ENCODE data around the gene SLC37A3.

SLC37A3 gene

DNA sequence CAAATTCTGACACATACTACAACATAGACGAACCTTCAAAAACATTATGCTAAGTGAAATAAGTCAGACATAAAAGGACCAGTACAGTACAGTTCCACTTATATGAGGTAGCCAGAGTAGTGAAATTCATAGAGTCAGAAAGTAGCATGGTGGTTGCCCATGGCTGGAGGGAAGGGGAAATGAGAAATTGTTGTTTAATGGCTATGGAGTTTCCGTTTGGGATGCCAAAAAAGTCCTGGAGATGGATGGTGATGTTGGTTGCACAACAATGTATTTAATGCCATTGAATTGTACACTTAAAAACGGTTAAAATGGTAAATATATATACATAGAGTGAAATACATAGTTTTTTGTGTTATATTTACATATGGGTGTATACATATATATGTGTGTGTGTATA is 2.1 kb upstream of the SLC37A3 start:
- DNase-seq = no peak

DNA sequence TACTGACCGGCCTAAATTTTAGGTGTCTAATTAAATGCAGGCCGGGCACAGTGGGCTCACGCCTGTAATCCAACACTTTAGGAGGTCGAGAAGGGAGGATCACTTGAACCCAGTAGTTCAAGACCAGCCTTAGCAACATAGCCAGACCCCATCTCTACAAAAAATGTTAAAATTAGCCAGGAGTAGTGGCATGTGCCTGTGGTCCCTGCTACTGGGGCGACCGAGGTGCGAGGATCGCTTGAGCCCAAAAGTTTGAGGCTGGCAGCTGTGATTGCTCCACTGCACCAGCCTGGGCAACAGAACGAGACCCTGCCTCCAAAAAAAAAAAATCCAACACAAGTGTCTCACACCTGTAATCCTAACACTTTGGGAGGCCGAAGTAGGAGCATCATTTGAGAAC is 491 bp upstream of the SLC37A3 start:
- DNase-seq = no peak

DNA sequence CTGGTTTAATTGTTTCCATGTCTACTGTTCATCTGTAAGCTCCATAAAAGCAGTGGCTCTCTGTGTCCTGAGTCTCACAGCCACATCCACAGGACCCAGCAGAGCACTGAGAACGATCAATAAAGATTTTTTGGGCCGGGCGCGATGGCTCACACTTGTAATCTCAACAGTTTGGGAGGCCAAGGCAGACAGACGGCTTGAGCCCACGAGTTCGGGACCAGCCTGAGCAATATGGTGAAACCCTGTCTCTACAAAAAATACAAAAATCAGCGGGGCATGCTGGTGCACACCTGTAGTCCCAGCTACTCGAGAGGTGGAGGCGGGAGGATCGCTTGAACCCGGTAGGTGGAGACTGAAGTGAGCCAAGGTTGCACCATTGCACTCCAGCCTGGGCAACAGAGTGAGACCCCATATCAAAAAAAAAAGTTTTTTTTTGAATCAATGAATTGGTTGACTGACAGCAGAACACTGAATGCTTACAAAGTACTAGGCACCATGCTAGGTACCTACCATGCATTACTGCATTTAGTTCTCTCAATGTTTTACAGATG is 4.5 kb downstream of the SLC37A3 start:
- DNase-seq = no peak

DNA sequence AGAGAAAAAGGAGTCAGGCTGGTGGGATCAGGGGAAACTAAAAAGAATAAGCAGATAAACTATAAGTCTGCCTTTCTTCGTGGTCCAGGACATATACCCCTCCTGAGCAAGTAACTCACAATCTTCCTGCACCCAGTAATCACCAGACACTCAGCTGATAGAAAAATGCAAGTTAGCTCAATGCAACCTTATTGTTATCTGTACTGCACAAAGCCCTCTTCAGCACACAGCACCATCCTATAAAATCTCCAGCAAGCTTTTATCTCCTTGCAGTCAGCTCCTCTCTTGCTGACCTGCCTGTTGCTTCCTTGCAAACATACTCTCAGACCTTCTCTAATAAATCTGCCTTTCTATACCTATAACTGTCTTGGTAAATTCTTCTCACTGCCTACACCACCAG is 6.7 kb downstream of the SLC37A3 start:
- DNase-seq = no peak

DNA sequence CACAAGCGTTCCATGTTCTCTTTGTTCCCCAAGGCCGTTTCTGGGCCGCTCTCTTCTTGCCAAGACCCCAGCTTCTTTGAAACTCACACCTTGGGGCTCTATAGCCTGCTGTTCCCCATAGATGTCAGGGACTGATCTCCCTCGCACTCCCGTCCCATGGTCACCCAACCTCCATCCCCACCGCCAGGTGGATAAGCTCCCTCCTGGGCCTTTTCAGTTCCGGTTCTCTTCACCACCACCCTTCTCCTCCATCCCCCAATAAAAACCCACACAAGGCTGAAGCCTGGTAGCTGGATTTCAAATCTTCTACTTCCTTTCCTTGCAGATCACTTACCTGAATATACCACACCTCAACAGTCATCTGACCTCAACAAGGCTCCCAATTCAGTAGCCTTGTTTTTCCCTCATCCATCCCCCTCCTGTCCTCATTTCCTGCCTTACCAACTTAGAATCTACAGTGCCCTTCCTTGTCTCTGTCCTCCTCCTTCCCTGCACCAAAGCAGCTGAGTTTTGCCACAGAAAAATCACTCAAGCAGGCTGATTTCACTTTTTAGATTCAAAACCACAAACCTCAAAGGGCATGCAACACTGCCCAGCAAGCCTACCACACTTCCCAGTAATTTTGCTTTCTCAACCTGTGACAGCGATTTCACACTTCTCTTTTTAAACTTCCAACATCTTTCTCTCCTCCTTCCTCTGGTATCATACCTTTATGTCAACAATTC is 7.7 kb downstream of the SLC37A3 start:
- DNase-seq = no peak

DNA sequence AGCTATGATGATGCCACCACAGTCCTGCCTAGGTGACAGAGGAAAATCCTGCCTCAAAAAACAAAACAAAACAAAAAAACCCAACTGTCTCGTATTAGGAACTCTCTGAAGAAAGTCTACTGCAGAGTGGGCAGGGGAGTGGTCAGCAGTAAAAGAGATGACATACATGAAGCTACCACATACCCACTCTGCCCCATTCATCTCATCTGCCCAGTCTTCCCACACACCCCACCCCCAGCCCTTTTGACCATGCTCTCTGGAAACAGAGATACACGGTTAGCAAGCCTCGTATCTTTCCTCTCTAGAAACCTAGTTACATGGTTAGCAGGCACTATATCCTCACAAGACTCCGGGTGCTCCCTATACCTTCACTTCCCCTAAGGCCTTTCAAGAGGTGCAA is 8.3 kb downstream of the SLC37A3 start:
- DNase-seq = no peak

DNA sequence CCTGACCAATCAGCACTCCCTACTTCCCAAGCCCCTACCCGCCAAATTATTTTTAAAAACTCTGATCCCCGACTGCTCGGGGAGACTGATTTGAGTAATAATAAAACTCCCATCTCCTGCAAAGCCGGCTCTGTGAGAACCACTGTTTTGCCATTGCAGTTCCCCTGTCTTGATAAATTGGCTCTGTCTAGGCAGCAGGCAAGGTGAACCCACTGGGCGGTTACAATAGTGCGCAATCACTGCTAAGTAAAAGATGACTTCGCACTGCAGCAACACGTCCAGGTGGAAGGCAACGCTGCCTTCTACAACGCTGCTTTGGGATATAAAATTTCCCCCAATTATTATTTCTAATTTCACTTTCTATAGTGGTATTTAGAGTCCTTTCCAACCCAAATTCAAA is 8.9 kb downstream of the SLC37A3 start:
- DNase-seq = no peak

DNA sequence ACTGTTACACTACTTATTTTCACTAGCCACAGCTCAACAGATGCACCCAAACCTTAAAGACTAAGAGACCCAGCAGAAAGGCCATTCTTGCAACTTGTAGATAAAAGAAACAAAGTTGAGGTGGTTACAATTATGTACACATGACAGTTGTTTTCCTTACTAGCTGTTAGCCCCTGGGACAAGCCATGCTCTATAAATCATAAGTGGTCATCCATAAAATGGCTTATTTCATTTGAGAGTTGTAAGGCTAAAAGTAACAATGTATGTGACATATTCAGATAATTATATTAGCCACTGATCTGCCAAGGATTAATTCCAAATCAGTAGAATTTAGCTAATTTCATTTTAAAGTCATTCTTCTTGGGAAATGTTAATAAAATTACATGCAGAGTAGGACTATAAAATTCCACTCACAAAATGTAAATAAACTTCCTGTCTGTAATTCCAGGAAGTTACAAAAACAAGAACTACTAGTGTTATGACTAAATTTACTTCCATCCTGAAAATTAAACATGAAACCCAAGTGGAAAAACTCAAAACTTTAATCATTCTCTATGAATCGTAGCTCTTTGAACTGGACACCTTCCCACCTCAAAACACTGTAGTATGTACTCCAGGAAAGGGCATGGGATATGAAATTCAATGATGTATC is 13.3 kb downstream of the SLC37A3 start:
- DNase-seq = no peak

DNA sequence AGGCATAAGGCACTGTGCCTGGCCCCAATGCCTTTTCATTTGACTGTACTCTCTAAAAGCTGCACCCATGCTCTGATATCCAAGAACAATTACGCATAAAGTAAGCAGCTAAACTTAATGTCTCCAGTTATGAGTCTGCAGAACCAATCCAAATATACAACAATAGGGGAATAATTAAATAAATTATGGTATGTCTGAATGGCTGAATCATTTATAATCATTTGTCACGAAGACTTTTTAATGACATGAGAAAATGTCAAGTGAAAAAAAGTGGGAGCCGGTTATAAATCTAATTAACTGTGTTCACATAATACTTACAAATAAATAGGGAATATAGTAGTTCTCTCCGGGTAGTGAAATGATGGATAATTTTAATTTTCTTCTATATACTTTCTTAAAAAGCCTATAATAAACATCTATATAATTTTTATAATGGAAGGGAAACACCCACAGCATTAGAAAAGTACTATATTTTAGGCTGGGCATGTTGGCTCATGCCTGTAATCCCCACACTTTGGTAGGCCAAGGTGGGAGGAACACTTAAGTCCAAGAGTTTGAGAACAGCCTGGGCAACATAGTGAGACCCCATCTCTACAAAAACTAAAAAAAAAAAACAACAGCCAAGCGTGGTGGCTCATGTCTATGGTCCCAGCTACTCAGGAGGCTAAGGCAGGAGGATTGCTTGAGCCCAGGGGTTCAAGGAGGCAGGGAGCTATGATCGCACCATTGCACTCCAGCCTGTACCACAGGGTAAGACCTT is 14.2 kb downstream of the SLC37A3 start:
- DNase-seq = no peak

DNA sequence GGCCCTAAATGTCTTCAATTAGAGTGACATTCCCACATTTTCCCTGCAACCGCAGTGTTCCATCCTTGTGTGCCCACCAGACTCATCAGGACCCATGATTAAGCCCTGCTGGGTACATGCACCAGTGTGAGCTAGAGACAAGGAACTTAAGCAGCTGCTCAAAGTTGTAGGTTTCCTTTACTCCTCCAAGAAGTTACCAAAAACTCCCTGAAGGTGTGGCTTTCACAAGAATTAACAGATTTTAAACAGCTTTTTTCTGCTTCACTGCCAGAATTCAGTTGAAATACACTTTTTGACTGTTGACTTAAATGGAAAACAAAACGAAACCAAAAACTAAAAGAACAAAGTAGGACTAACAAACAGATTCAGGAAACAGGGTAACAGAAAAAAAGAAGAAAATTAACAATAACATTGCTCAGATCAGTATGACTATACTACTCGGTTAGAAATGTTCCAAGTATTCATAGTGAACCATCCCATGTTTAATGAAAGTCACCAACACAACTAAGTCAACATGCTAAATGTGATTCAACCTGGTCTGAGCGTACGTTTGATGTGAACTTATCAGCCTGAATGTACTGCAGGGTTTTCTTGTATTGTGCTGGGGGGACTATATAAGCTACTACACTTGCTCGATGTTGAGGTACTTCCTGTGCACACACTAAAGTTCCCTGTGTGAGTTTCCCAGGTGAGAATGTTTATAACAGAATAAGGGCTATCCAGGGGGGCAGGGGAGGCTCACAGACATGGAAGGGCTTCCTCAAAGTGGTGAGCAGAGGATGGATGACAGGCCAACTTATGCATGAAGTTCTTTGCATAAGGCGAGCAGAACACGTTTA is 22.2 kb downstream of the SLC37A3 start:
- DNase-seq = no peak

DNA sequence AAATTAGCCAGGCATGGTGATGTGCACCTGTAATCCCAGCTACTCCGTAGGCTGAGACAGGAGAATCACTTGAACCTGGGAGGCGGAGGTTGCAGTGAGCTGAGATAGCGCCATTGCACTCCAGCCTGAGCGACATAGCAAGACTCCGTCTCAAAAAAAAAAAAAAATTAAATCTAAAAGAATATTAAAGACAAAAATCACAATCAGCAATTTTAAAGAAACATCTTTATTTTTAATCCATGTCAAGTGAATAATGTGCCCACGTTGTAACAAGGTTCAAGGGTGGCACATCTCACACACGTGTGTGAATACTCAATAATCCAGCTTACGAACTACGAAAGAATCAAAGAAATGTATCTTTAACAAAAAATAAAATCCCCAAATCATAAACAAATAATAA is 23.0 kb downstream of the SLC37A3 start:
- no peak for DNase-seq

DNA sequence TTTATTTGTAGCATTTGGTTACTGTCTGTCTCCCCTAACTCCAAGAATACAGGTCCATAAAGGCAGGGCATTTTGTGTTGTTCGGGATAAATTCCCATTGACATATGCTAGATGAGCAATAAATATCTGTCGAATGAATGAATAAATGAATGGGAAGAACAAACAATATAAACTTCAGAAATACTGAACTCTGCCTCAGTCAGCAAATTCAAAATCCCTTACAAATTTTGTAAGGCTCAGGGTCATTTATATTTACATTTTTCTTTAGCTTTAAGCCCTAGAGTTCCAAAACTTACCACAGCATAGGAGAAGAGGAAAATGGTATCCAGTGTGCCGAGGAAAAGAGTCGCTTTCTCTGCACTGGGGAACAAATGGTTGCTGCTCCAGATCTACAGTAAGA is 29.0 kb downstream of the SLC37A3 start:
- DNase-seq = no peak

DNA sequence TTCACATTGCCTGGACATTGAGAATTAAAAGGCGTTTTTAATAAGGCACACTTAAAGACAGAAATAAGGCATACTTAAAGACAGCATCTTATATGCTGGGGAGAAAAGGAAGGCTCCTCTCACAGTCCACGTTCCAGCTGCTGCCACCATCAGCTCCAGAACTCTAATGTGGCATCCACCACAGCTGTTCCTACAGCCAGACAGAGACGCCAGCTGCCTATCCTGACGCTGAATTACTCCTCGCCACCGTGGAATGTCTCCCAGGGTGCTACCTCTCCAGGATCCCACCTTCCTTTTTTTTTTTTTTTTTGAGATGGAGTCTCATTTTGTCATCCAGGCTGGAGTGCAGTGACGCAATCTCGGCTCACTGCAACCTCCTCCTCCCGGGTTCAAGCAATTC is 30.8 kb downstream of the SLC37A3 start:
- DNase-seq = no peak

DNA sequence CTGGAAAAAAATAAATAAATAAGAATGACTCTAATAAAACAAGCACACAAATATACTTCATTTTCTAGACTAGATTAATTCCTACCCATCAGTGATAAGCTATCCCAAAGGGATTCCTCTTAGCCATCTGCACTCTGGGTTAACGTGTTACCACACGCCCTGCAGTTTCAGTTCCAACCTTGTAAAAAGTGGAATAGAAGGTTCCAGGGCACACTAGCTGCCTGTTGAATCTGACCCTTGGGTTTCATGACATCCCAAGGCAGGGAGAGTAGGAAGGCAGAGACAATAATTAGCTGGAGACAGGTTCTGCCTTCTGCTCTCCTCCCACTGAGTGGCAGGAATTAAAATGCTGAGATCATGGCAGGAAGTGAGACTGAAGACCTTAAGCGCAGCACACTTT is 33.5 kb downstream of the SLC37A3 start:
- DNase-seq = no peak

DNA sequence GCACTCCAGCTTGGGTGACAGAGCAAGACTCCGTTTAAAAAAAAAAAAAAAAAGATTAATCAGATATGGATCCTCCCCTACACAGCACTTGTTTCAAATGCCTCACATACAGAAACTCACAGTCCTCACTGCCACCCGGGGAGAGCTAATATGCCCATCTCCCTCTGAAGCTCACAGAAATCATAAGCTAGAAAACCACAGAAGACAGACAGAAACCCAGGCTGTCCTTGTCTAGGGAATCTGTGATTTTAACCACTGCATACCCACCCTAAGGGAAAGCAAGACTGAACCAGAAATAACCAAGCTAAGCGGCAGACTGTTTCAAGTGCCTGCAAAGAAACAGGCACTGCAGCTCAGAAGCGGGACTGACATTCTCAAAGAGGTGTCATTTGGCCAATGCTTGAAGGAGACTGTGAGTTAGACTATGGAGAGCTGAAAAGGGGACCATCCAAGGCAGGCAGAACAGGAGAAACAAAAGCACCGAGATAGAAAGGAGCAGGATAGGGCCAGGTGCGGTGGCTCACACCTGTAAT is 37.6 kb downstream of the SLC37A3 start:
- no peak for DNase-seq

DNA sequence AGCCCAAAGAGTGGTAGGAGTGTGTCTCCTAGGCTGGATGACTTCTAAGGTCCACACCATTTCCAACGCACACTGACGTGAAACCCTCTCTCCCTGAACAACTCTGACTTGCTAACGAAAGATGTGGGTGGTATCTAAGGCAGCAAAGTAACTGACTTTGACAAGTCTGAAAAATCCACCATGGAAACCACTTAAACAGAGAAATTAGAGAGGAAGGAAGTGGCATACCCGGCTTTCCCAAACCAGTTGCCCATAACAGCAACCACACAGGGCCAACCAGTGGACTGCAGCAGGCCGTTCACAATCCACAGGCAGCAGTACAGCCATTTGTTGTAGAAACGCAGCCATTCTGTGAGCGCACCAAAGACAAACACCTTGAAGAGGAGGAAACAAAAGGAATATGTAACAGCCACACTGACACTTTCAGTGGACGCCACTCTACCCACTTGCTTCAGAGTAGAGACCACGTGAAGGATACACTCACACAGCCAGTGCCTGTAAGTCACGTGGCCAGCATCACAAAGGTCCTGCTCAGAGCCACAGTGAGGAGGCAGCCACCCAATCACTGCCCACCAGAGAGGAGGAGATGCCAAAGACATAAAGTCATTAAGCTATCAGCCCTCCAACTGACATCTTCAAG is 39.8 kb downstream of the SLC37A3 start:
- no peak for DNase-seq

DNA sequence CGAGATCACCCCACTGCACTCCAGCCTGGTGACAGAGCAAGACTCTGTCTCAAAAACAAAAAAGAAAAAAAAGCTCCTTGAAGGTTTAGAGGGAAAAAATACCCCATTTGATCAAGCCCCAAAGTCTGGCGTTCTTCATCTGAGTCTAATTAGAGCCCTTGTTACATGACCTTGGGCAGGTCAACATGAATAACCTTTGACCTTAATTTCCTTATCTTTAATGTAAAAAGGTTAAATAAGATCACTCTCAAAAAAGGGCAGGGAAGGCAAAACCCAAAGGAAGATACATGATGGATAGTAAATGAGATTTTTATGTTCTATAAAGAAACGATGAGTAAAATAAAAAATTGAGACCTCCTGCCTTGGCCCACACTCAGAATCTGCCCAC is 40.3 kb downstream of the SLC37A3 start:
- DNase-seq = no peak

DNA sequence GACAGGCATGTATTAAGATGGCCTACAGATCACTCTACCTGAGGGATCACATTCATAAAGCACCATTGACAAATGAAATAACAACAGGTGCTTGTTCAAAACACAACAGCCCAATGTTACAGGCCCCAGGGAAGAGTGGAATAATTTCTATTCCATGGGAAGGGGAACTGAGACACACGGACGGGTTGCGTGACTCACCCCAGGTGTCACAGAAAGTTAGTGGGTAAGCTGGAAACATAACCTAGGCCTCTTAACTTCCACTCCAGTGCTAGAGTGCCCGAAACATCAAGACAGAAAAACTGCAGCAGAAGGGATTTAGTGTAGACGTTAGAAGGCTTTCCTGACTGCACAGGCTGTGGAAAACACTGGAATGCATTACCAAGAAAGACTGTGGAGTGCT is 48.3 kb downstream of the SLC37A3 start:
- no peak for DNase-seq

DNA sequence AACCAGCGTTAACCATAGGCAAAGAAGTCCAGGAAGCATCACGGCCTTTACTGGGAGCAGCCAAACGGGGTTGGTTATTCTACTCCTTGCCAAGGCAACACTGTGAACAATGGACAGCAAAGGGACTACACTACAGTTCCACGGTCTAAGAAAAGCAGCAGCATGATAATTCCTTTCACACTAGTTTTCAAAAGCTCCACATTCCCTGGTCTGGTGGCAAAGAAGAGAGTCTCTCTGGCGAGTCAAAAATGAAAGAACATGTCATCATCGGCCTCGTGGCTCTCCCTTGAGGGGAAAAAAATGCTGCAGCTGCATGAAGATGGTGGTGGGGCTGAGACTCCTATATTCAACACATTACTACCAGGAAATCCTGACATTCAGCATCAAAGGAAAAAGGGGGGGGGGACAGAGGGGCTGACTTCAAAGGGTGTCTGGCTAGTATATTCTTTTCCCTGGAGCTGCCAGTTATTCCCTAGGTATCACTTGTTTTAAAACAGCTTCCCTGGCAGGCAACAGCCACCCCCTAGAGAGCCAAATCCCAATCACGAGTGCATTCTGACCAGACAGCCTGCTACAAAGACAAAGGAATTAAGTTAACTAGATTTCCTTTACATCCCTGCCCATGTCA is 49.1 kb downstream of the SLC37A3 start:
- peak; percentile 14 for DNase-seq

DNA sequence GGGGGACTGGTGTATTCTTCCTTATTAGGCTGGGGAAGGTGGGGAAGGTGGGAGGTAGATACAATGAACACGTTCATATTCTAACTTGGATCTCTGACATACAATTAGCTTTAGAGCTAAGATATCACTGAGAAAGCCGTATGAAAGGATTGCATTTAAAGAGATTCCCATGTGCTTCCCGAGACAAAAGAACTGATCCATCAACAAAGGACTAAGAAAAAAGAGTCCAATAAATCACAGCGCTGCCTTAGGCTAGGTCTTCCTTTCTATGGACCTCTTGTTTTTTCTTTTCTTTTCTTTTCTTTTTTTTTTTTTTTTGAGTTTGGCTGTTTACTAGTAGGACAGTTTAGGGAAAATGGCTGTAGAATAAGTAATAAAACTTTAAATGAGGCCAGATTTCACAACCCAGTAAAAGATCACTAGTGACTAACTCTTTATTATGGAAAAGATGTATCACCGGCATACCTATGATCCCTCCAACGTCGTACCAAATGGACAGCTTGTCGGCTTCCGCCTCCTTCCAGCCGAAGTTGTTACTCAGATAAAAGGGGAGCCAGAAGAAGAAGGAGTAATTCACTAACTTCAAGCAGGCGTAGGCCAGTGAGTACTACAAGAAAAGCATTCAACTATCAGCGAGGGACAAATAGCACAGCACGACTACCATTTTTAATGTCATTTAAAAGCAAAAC is 50.0 kb downstream of the SLC37A3 start:
- no peak for DNase-seq

DNA sequence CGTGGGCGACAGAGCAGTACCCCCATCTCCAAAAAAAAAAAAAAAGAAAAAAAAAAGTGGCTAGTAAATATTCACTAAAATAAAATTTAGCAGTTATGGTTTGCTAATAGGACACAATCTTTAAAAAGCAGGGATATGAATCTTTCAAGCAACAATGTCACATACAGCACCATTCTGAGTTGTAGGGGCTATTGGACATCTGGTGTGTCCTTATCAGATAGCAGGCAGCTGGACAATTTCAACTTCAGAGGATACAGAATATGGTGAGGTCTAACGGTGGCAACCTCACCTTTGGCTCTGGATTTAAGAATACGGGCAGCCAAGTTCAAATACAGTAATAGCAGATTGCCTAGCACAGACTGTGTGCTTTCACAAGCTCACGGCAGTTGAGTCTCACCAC is 51.1 kb downstream of the SLC37A3 start:
- DNase-seq = no peak
